Measurements from ENCODE around the gene CD274. TPM values are rescaled to one million over a fixed set of nuclear protein-coding genes. Genes with fewer than 3 reads are reported as not detected.
"Not testable (repeated sequence)": the region's sequence is repeated elsewhere in the genome, so short reads cannot be mapped to it uniquely, and the experiment has no call there.

The CD274 gene
- total RNA-seq, 1 experiment from 2014 or later: not detected

DNA sequence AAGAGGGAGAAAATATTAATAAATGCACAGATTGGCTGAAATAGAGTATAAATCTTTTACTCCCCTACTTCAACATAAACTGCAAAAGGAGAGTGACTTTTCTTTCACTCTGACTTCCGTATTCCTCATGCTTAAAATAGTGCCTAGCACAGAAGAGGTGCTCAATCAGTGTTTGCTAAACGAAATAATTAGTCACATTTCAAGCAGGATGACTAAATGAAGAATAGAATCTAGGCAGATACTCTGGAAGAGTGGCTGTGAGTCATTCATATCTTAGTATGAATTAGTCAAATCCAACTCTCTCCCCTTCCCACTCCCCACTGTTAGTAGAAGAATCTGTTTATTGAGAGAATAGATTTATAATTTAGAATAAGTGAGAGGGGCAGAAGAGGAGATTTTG, 4.8 kb downstream of the CD274 start:
- Mint-ChIP-seq H3K4me3 (ENCODE audit: unreplicated experiment) (no peak overlapping the region), H3K9me3 (ENCODE audit: unreplicated experiment) (no peaks in the 10 kb centered on the region), H3K27ac (ENCODE audit: unreplicated experiment) (no peak overlapping the region), H3K4me1 (ENCODE audit: low read depth, unreplicated experiment) (no peaks in the 10 kb centered on the region), H3K36me3 (ENCODE audit: insufficient read depth, unreplicated experiment) (peaks cover 4% of the 10 kb centered on the region), H3K27me3 (ENCODE audit: insufficient read depth, unreplicated experiment) (peaks cover 4% of the 10 kb centered on the region)
- Histone ChIP-seq H3K27me3 (replicated peaks; ENCODE audit: control insufficient read depth, insufficient read depth, low read length) (no peaks in the 10 kb centered on the region), H3K4me1 (no peaks in the 10 kb centered on the region), H3K9me3 (no peaks in the 10 kb centered on the region), H3K4me3 (ENCODE audit: low read depth, low read length) (no peak overlapping the region), H3K36me3 (ENCODE audit: control insufficient read depth, insufficient read depth, low read length) (no peaks in the 10 kb centered on the region)
- ChIA-PET POLR2A (no interaction called here), CTCF (no interaction called here)
- no TSS peak for BruUV-seq (replicated peaks)
- TF ChIP-seq, protein P1, sequence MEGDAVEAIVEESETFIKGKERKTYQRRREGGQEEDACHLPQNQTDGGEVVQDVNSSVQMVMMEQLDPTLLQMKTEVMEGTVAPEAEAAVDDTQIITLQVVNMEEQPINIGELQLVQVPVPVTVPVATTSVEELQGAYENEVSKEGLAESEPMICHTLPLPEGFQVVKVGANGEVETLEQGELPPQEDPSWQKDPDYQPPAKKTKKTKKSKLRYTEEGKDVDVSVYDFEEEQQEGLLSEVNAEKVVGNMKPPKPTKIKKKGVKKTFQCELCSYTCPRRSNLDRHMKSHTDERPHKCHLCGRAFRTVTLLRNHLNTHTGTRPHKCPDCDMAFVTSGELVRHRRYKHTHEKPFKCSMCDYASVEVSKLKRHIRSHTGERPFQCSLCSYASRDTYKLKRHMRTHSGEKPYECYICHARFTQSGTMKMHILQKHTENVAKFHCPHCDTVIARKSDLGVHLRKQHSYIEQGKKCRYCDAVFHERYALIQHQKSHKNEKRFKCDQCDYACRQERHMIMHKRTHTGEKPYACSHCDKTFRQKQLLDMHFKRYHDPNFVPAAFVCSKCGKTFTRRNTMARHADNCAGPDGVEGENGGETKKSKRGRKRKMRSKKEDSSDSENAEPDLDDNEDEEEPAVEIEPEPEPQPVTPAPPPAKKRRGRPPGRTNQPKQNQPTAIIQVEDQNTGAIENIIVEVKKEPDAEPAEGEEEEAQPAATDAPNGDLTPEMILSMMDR (IDR thresholded peaks at IDR 0.05; ENCODE audit: insufficient read depth in 1 of 2, low read depth in 1 of 2, low read length in 1 of 2, severe bottlenecking in 1 of 2, unreplicated experiment in 1 of 2): no peak
- intact Hi-C loops (cut with micrococcal nuclease; ENCODE audit: unreplicated experiment): no loop called here
- DNase-seq: no peak

DNA sequence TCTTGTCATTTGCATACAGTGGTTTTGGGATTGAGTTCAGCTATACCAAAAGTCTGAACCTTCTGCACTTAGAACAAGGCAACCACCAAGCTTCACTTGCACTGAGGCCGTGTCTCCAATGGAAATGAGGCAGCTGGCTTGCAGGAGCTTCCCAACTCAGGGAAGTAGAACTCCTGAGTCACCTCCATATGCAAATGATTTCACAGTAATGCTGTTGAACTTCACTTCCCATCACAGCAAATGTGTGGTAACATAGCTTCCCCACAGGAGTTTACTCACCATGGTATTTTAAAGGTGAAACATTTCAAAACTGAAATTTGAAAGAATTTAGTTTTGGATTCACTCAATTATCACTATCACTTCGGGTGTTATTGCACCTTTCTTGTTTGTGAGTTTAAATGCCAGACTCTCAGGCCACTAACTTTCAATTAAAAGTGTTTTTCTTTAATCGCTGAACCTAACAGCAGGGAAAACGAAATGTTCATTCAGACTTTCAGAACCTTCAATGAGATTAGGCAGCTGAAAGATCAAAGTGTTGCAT, 9.0 kb downstream of the CD274 start:
- Histone ChIP-seq H3K36me3 (ENCODE audit: control insufficient read depth, insufficient read depth, low read length) (no peaks in the 10 kb centered on the region), H3K4me1 (no peaks in the 10 kb centered on the region), H3K4me3 (ENCODE audit: low read depth, low read length) (no peak overlapping the region), H3K9me3 (no peaks in the 10 kb centered on the region), H3K27me3 (replicated peaks; ENCODE audit: control insufficient read depth, insufficient read depth, low read length) (no peaks in the 10 kb centered on the region)
- no peaks in the 10 kb centered on the region for H3K9me3 Mint-ChIP-seq (ENCODE audit: unreplicated experiment)
- no peak overlapping the region for H3K27ac Mint-ChIP-seq (ENCODE audit: unreplicated experiment)
- ChIA-PET POLR2A (no interaction called here), CTCF (no interaction called here)
- peaks cover 6% of the 10 kb centered on the region for H3K27me3 Mint-ChIP-seq (ENCODE audit: insufficient read depth, unreplicated experiment)
- TF ChIP-seq, protein P1 (IDR thresholded peaks at IDR 0.05; ENCODE audit: insufficient read depth in 1 of 2, low read depth in 1 of 2, low read length in 1 of 2, severe bottlenecking in 1 of 2, unreplicated experiment in 1 of 2): no peak
- no peak overlapping the region for H3K4me3 Mint-ChIP-seq (ENCODE audit: unreplicated experiment)
- no peaks in the 10 kb centered on the region for H3K4me1 Mint-ChIP-seq (ENCODE audit: low read depth, unreplicated experiment)
- DNase-seq: no peak
- no TSS peak for BruUV-seq (replicated peaks)
- H3K36me3 Mint-ChIP-seq (ENCODE audit: insufficient read depth, unreplicated experiment): no peaks in the 10 kb centered on the region
- intact Hi-C loops (cut with micrococcal nuclease; ENCODE audit: unreplicated experiment): no loop called here

DNA sequence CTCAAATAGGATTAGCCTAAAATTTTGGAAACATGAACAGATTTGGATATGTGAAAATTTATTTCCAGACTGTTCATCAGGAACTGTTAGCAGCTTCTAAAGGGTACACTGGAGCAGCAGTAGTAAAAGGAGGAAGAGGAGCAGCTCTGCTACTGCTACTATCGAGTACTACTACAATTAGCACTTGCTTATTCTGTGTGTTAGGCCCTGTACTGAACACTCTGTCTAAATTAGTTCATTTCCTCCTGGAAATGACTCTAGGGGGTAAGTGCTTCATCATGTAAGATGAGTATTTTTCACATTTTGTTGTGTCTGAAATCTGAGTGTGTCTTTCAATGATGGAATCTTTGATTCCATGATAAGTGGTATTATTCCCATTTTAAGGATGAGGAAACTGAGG, 9.8 kb downstream of the CD274 start:
- H3K4me3 ChIP-seq (ENCODE audit: low read depth, low read length): no peak overlapping the region
- intact Hi-C loops (cut with micrococcal nuclease; ENCODE audit: unreplicated experiment): no loop called here
- H3K27ac Mint-ChIP-seq (ENCODE audit: unreplicated experiment): no peak overlapping the region
- TF ChIP-seq, protein P1 (IDR thresholded peaks at IDR 0.05; ENCODE audit: insufficient read depth in 1 of 2, low read depth in 1 of 2, low read length in 1 of 2, severe bottlenecking in 1 of 2, unreplicated experiment in 1 of 2): no peak
- CTCF ChIA-PET: no interaction called here
- no peaks in the 10 kb centered on the region for H3K9me3 Mint-ChIP-seq (ENCODE audit: unreplicated experiment)
- no peak for DNase-seq
- no peaks in the 10 kb centered on the region for H3K4me1 ChIP-seq
- no peaks in the 10 kb centered on the region for H3K27me3 ChIP-seq (replicated peaks; ENCODE audit: control insufficient read depth, insufficient read depth, low read length)
- H3K27me3 Mint-ChIP-seq (ENCODE audit: insufficient read depth, unreplicated experiment): peaks cover 7% of the 10 kb centered on the region
- POLR2A ChIA-PET: no interaction called here
- no TSS peak for BruUV-seq (replicated peaks)
- H3K36me3 ChIP-seq (ENCODE audit: control insufficient read depth, insufficient read depth, low read length): no peaks in the 10 kb centered on the region
- no peaks in the 10 kb centered on the region for H3K4me1 Mint-ChIP-seq (ENCODE audit: low read depth, unreplicated experiment)
- no peak overlapping the region for H3K4me3 Mint-ChIP-seq (ENCODE audit: unreplicated experiment)
- H3K9me3 ChIP-seq: no peaks in the 10 kb centered on the region
- no peaks in the 10 kb centered on the region for H3K36me3 Mint-ChIP-seq (ENCODE audit: insufficient read depth, unreplicated experiment)

DNA sequence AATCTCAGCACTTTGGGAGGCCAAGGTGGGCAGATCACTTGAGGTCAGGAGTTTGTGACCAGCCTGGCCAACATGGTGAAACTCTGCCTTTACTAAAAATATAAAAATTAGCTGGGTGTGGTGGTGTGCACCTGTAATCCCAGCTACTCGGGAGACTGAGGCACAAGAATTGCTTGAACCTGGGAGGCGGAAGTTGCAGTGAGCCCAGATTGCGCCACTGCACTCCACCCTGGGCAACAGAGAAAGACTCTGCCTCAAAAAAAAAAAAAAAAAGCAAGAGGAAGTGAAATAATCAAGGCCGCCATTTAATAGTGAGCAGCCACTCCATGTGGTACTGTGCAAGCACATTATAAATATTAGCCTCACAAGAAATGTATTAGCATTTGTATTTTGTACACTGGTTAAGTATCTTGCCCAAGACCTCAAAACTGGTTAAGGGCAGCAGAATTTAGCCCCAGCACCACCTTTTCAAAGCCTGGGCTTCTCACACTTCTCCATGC, 14.5 kb downstream of the CD274 start:
- H3K4me3 Mint-ChIP-seq (ENCODE audit: unreplicated experiment); H3K36me3 ChIP-seq (ENCODE audit: control insufficient read depth, insufficient read depth, low read length); H3K4me1 Mint-ChIP-seq (ENCODE audit: low read depth, unreplicated experiment); H3K27ac Mint-ChIP-seq (ENCODE audit: unreplicated experiment); H3K4me1 ChIP-seq; intact Hi-C loops (cut with micrococcal nuclease; ENCODE audit: unreplicated experiment); BruUV-seq (replicated peaks); H3K27me3 ChIP-seq (replicated peaks; ENCODE audit: control insufficient read depth, insufficient read depth, low read length); CTCF ChIA-PET; DNase-seq; POLR2A ChIA-PET; H3K36me3 Mint-ChIP-seq (ENCODE audit: insufficient read depth, unreplicated experiment); H3K9me3 ChIP-seq; H3K9me3 Mint-ChIP-seq (ENCODE audit: unreplicated experiment); H3K4me3 ChIP-seq (ENCODE audit: low read depth, low read length): not testable (repeated sequence)
- H3K27me3 Mint-ChIP-seq (ENCODE audit: insufficient read depth, unreplicated experiment): peaks cover 10% of the 10 kb centered on the region

Measured in Caco-2 (cell line).